ENCODE results near the gene PPIC. TPM values are rescaled to one million over a fixed set of nuclear protein-coding genes. Genes with fewer than 3 reads are reported as not detected.

The PPIC gene
- total RNA-seq, 4 donors from 2014 or later, result 14.2 to 47.4 (median 44.3) TPM

GRCh38 chr5:123059455-123059854 lies 22.9 kb upstream of the PPIC start:
- Histone ChIP-seq H3K27me3 (no peaks in the 10 kb centered on the region), H3K4me1 (no peaks in the 10 kb centered on the region), H3K36me3 (no peaks in the 10 kb centered on the region), H3K9me3 (peaks cover 0 to 17% (median 7%) of the 10 kb centered on the region in 4 donors), H3K4me3 (no peak overlapping the region), H3K27ac (replicated peaks in 1 of 4) (no peak overlapping the region)
- DNase-seq (ENCODE audit: extremely low spot score), result no peak
- intact Hi-C loops (cut with DNase I), result no loop called here
- TF ChIP-seq POLR2A (IDR thresholded peaks at IDR 0.05; ENCODE audit: low read depth) (no peak), EP300 (IDR thresholded peaks at IDR 0.05) (no peak), POLR2AphosphoS5 (IDR thresholded peaks at IDR 0.05) (no peak), CTCF (IDR thresholded peaks at IDR 0.05) (no peak)

- Histone ChIP-seq H3K27me3 (no peaks in the 10 kb centered on the region), H3K27ac (replicated peaks in 1 of 4) (no peak overlapping the region), H3K36me3 (no peaks in the 10 kb centered on the region), H3K4me3 (no peak overlapping the region), H3K4me1 (no peaks in the 10 kb centered on the region), H3K9me3 (peaks cover 0 to 14% (median 0%) of the 10 kb centered on the region in 4 donors)
- intact Hi-C loops (cut with DNase I), result no loop called here
- TF ChIP-seq EP300 (IDR thresholded peaks at IDR 0.05), result no peak
- no peak for TF ChIP-seq CTCF (IDR thresholded peaks at IDR 0.05)
- no peak for TF ChIP-seq POLR2AphosphoS5 (IDR thresholded peaks at IDR 0.05)
- no peak for TF ChIP-seq POLR2A (IDR thresholded peaks at IDR 0.05; ENCODE audit: low read depth)
- WGBS, result 89% methylated on average over 2 of the region's 2 CpGs
- DNase-seq (ENCODE audit: extremely low spot score), result no peak
These were observed 14.7 kb upstream of the PPIC start for GRCh38 chr5:123051206-123051605.

GRCh38 chr5:123047706-123048105 lies 11.2 kb upstream of the PPIC start:
- WGBS, result 78% methylated on average over 1 of the region's 1 CpG
- Histone ChIP-seq H3K36me3 (no peaks in the 10 kb centered on the region), H3K9me3 (peaks cover 0 to 14% (median 0%) of the 10 kb centered on the region in 4 donors), H3K4me1 (no peaks in the 10 kb centered on the region), H3K27ac (replicated peaks in 1 of 4) (no peak overlapping the region), H3K27me3 (no peaks in the 10 kb centered on the region), H3K4me3 (no peak overlapping the region)
- intact Hi-C loops (cut with DNase I), result no loop called here
- no peak for TF ChIP-seq POLR2AphosphoS5 (IDR thresholded peaks at IDR 0.05)
- DNase-seq (ENCODE audit: extremely low spot score), result no peak

- no peaks in the 10 kb centered on the region for H3K36me3 ChIP-seq
- WGBS, result 84% methylated on average over 4 of the region's 4 CpGs
- no peak for TF ChIP-seq CTCF (IDR thresholded peaks at IDR 0.05)
- TF ChIP-seq POLR2AphosphoS5 (IDR thresholded peaks at IDR 0.05), result no peak
- TF ChIP-seq POLR2A (IDR thresholded peaks at IDR 0.05; ENCODE audit: low read depth), result no peak
- TF ChIP-seq EP300 (IDR thresholded peaks at IDR 0.05), result no peak
- no peak overlapping the region for H3K4me3 ChIP-seq
- H3K9me3 ChIP-seq, result peaks cover 0 to 3% (median 0%) of the 10 kb centered on the region in 4 donors
- no peaks in the 10 kb centered on the region for H3K4me1 ChIP-seq
- DNase-seq (ENCODE audit: extremely low spot score), result no peak
- no peak overlapping the region for H3K27ac ChIP-seq (replicated peaks in 1 of 4)
- H3K27me3 ChIP-seq, result no peaks in the 10 kb centered on the region
- intact Hi-C loops (cut with DNase I), result no loop called here
These were observed 9.7 kb upstream of the PPIC start for GRCh38 chr5:123046222-123046621.

- no peak for TF ChIP-seq POLR2A (IDR thresholded peaks at IDR 0.05; ENCODE audit: low read depth)
- Histone ChIP-seq H3K9me3 (no peaks in the 10 kb centered on the region), H3K27ac (replicated peaks in 1 of 4) (no peak overlapping the region), H3K27me3 (no peaks in the 10 kb centered on the region), H3K4me3 (no peak overlapping the region), H3K4me1 (no peaks in the 10 kb centered on the region), H3K36me3 (no peaks in the 10 kb centered on the region)
- 89% methylated on average over 7 of the region's 7 CpGs for WGBS
- DNase-seq (ENCODE audit: extremely low spot score), result no peak
- intact Hi-C loops (cut with DNase I), result no loop called here
These were observed 8.5 kb upstream of the PPIC start for GRCh38 chr5:123044926-123045617.

GRCh38 chr5:123039673-123040072 lies 3.1 kb upstream of the PPIC start:
- Histone ChIP-seq H3K9me3 (no peaks in the 10 kb centered on the region), H3K27ac (replicated peaks in 1 of 4) (no peak overlapping the region), H3K4me3 (no peak overlapping the region), H3K4me1 (peaks cover 11 to 24% (median 18%) of the 10 kb centered on the region in 4 donors), H3K27me3 (no peaks in the 10 kb centered on the region), H3K36me3 (no peaks in the 10 kb centered on the region)
- DNase-seq (ENCODE audit: extremely low spot score), result no peak
- intact Hi-C loops (cut with DNase I), result loop anchor here (5.0 kb wide), 2 partner anchors 192 to 323 kb away; partner anchors contain the start of gene SNX24
- TF ChIP-seq POLR2AphosphoS5 (IDR thresholded peaks at IDR 0.05) (no peak), CTCF (IDR thresholded peaks at IDR 0.05) (no peak), POLR2A (IDR thresholded peaks at IDR 0.05; ENCODE audit: low read depth) (no peak), EP300 (IDR thresholded peaks at IDR 0.05) (no peak)

Measured in esophagus muscularis mucosa (tissue), 4 donors.